ENCODE data around the gene ITPR3. TPM values are rescaled to one million over a fixed set of nuclear protein-coding genes. Genes with fewer than 3 reads are reported as not detected.

The ITPR3 gene
- total RNA-seq, 6 donors from 2014 or later: 95.6 to 179 (median 137) TPM

DNA sequence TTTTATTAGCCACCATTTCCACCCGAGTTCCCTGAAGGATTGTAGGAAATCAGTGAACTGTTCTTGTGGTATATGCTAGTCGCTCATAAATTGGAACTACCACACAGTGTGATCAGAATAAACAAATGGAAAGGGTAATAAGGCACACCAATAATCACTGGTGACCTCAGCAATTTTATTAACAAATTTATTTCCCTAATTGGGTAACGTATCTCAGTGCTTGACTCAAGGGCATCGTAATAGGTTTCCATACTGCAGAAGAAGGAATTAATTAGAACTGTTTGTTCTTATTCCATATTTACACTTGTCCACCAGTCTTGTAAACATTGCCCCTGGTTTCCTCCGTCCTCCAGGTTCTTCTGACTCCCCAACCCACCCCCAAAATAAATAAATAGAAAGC, 100.4 kb downstream of the ITPR3 start:
- TF ChIP-seq EP300 (IDR thresholded peaks at IDR 0.05): no peak
- TF ChIP-seq CTCF (IDR thresholded peaks at IDR 0.05): no peak
- 62 to 63% methylated on average over 5 of the region's 5 CpGs for WGBS, 2 donors
- DNase-seq (no peak), ATAC-seq (ENCODE audit: low FRiP score in 2 of 2) (no peak)
- Histone ChIP-seq H3K4me1 (peaks cover 5 to 33% (median 22%) of the 10 kb centered on the region in 4 donors), H3K36me3 (no peaks in the 10 kb centered on the region), H3K9me3 (no peaks in the 10 kb centered on the region), H3K27me3 (no peaks in the 10 kb centered on the region), H3K4me3 (no peak overlapping the region), H3K27ac (no peak overlapping the region)

GRCh38 chr6:33722103-33722623, 101.0 kb downstream of the ITPR3 start:
- WGBS, 2 donors: 74 to 77% methylated on average over 4 to 5 of the region's 5 CpGs
- Histone ChIP-seq H3K27ac (no peak overlapping the region), H3K9me3 (no peaks in the 10 kb centered on the region), H3K4me3 (no peak overlapping the region), H3K4me1 (peaks cover 3 to 27% (median 19%) of the 10 kb centered on the region in 4 donors), H3K27me3 (no peaks in the 10 kb centered on the region), H3K36me3 (no peaks in the 10 kb centered on the region)
- DNase-seq: no peak
- no peak for TF ChIP-seq POLR2AphosphoS5 (IDR thresholded peaks at IDR 0.05)
- no peak for TF ChIP-seq POLR2A (IDR thresholded peaks at IDR 0.05)
- TF ChIP-seq EP300 (IDR thresholded peaks at IDR 0.05): no peak
- no peak for TF ChIP-seq CTCF (IDR thresholded peaks at IDR 0.05)
- no peak for ATAC-seq (ENCODE audit: low FRiP score in 2 of 2)

DNA sequence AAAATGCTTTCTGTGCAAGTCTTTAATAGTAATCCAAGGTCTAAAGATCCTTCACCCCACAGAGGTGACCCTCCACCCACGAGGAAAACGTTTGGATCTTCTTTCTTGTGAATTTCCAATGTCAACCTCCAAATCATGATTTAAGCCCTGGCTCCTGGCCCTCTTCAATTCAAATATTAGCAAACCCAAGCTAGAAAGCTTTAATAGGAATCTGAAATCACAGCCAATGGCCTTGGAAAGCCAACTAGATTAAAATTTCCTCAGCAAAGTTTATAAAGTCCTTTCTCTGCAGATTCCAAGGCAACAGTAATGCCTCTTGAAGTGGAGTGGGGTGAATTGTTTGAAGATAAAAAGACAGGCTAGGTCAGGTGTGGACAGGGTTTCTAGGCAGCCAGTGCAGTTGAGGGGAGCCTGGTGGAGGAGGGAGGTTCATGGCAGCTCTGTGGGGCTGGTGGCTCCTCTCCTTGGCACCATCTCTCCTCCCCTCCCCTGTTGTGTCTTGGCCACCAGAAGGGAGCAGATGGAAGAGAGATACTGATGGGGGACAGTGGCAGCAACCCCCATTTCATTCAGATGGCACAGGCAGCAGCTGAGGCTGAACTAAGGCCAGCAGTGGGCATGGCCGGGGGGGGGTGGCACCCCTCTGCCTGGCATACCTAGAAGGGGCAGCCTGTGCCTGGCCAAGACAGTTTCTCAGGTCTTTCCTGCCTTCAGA, 102.4 kb downstream of the ITPR3 start:
- Histone ChIP-seq H3K4me3 (no peak overlapping the region), H3K27ac (no peak overlapping the region), H3K27me3 (no peaks in the 10 kb centered on the region), H3K9me3 (no peaks in the 10 kb centered on the region), H3K4me1 (peaks cover 0 to 16% (median 11%) of the 10 kb centered on the region in 4 donors), H3K36me3 (no peaks in the 10 kb centered on the region)
- 52 to 57% methylated on average over 3 of the region's 3 CpGs for WGBS, 2 donors
- ATAC-seq (ENCODE audit: low FRiP score in 2 of 2) (no peak), DNase-seq (no peak)
- TF ChIP-seq CTCF (IDR thresholded peaks at IDR 0.05) (no peak), POLR2AphosphoS5 (IDR thresholded peaks at IDR 0.05) (no peak), EP300 (IDR thresholded peaks at IDR 0.05) (no peak), POLR2A (IDR thresholded peaks at IDR 0.05) (no peak)

- Histone ChIP-seq H3K9me3 (no peaks in the 10 kb centered on the region), H3K4me1 (peaks cover 0 to 9% (median 4%) of the 10 kb centered on the region in 4 donors), H3K27ac (no peak overlapping the region), H3K27me3 (no peaks in the 10 kb centered on the region), H3K4me3 (no peak overlapping the region), H3K36me3 (no peaks in the 10 kb centered on the region)
- ATAC-seq (ENCODE audit: low FRiP score in 2 of 2) (no peak), DNase-seq (no peak)
- TF ChIP-seq EP300 (IDR thresholded peaks at IDR 0.05) (no peak), POLR2AphosphoS5 (IDR thresholded peaks at IDR 0.05) (no peak), CTCF (IDR thresholded peaks at IDR 0.05) (no peak), POLR2A (IDR thresholded peaks at IDR 0.05) (no peak)
- WGBS, 2 donors: 66 to 68% methylated on average over 13 of the region's 13 CpGs
Observed at GRCh38 chr6:33724102-33725023, 103.2 kb downstream of the ITPR3 start.
